Stimulated activated CD4-positive, alpha-beta T cell treated with anti-CD3 and anti-CD28 coated beads, TNF-alpha, amount 100 ng/mL, for 48 hours (primary cell): ENCODE data around the gene C2CD4C.
"Not testable (repeated sequence)": the region's sequence is repeated elsewhere in the genome, so short reads cannot be mapped to it uniquely, and the experiment has no call there.

Experiments used
- DNase-seq, 3 donors: peaks; one replicate each; pipeline ENCODE4 v3.0.0-alpha.2; 2020; ENCODE audit warnings: low read depth in 3 of 3

The C2CD4C gene

GRCh38 chr19:367963-368629 is 40.9 kb downstream of the C2CD4C start:
- DNase-seq = no peak

- DNase-seq = no peak
Measured at GRCh38 chr19:367561-367960, 41.4 kb downstream of the C2CD4C start.

DNA sequence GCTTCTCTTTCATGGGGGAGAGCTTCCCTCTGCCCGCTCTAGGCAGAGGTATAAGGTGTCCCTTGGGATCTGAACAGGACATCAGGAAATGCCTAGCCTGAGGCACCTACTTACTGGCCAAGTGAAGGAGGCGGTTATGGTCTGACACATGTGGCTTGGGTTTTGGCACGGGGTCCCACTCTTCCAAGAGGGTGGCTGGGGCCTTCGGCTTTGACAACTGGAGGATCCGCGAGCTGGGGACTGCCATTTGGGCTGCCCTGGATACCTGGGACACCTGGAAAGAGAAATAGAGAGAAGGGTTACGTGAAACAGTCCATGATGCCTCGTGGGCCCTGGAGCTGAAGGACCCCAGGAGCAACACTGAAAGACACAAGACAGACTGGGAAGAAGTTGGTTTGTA is 42.0 kb downstream of the C2CD4C start:
- no peak for DNase-seq

GRCh38 chr19:366205-366783 is 42.7 kb downstream of the C2CD4C start:
- no peak for DNase-seq

DNA sequence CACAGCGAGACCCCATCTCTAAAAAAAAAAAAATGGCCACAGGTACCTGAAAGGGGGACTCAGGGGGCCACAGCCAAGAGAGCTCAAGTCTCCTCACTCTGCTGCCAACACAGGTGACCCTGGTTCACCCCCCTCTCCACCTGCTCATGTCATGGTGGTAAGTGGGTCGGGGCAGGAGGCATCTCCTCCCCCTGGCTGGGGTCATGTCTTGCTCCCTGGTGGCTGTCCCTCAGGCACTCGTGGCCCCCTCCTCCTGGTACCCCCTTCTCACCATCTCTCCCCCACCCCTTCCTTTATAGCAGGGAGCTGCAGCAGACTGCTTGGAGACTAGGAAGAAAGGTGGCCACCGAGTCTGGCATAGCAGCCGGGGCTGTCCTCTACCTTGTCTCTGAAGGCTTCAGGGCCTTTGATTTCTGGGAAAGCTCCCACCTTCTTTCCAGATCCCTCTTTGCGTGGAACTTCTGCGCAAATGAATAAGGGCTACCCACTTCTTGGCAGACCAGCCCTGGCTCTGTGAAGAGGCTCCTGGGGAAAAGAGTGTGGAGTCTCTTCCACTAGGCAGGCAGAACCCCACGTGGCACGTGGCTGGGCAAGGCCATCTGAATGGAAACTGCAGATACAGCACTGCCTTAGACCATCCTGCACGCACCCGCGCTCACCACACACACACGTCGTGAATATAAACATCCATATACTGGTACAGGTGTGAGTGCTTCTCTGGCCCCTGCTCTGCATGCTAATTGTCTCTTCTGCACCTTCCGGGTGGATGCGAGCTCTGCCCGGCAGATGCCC is 44.3 kb downstream of the C2CD4C start:
- DNase-seq = no peak

DNA sequence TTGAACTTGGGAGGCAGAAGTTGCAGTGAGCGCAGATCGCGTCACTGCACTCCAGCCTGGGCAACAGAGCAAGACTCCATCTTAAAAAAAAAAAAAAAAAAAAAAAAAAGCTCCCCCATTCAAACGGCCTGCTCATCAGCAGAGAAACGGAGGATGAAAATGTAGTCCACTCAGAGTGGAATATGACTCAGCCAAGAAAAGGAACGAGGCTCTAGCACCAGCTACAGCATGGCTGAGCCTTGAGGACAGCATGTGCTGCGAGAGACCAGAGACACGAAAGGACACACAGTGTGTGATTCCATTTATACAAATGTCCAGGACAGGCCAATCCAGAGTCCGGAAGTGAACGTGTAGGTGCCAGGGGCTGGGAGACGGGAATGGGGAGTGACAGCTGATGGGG is 46.3 kb downstream of the C2CD4C start:
- DNase-seq = no peak

DNA sequence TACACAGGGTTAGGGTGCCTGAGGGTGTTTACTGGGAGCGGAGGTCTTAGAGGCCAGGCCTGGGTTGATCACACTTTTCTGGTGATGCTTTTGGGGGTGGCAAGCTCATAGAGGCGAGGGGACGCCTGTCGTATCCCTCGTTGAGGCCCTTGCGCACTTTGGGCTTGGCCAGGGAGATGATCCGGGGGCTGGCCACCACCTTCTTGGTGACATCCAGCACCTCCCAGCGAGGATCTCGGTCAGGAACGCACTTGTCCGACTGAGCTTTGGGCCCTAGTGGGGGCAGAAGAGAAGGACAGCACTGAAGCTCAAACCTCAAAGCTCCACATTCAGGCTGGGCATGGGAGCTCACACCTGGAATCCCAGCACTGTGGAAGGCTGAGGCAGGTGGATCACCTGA is 46.8 kb downstream of the C2CD4C start:
- DNase-seq = no peak

DNA sequence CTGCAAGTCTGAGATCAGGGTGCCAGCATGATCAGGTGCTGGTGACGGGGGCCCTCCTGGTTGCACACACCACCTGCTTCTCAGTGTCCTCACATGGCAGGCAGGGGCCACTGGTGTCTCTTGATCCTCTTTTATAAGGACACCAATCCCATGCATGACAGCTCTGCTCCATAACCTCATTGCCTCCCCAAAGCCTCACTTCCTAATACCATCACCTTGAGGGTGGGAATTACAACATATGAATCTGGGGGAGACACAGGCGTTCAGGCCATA is 49.4 kb downstream of the C2CD4C start:
- DNase-seq = no peak

DNA sequence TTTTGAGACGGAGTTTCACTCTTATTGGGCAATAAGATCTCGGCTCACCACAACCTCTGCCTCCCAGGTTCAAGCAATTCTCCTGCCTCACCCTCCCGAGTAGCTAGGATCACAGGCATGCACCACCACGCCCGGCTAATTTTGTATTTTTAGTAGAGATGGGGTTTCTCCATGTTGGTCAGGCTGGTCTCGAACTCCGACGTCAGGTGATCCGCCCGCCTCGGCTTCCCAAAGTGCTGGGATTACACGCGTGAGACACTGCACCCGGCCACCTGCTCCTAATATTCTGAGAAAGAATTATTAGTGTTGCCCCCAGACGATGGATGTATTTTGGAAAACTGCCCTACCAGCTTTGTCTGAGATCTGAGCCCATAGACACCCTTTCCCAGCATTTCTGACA is 53.4 kb downstream of the C2CD4C start:
- DNase-seq = not testable (repeated sequence)
